ENCODE results near the gene SLC25A42. TPM values are rescaled to one million over a fixed set of nuclear protein-coding genes. Genes with fewer than 3 reads are reported as not detected.

SLC25A42 gene
- total RNA-seq, 4 donors from 2014 or later: 11.2 to 24.8 (median 13.2) TPM

- Histone ChIP-seq H3K36me3 (peaks cover 0 to 46% (median 0%) of the 10 kb centered on the region in 3 donors), H3K4me3 (peak overlapping the region in 1 of 4 donors; percentile 7), H3K27ac (no peak overlapping the region), H3K9me3 (no peaks in the 10 kb centered on the region), H3K4me1 (no peaks in the 10 kb centered on the region), H3K27me3 (no peaks in the 10 kb centered on the region)
- no peak for DNase-seq
- TF ChIP-seq POLR2A (IDR thresholded peaks at IDR 0.05) (no peak), CTCF (IDR thresholded peaks at IDR 0.05) (no peak)
These were observed 12.1 kb upstream of the SLC25A42 start for GRCh38 chr19:19051478-19052213.

DNA sequence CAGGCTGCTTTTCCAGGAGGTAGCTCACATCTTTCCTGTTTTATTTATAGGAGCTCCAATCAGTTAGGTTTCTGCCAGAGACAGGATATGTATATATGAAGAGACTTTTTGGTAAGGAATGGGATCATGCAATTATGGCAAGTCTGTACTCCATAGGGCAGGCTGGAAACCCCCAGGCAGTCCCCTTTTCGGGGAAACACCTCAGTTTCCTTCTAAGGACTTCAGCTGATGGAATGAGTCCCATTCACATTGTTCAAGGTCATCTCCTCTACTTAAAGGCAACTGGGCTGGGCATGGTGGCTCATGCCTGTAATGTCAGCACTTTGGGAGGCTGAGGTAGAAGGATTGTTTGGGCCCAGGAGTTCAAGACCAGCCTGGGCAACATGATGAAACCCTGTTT lies 10.9 kb upstream of the SLC25A42 start:
- TF ChIP-seq CTCF (IDR thresholded peaks at IDR 0.05): no peak
- no peak for TF ChIP-seq POLR2A (IDR thresholded peaks at IDR 0.05)
- DNase-seq: no peak
- H3K4me1 ChIP-seq: no peaks in the 10 kb centered on the region

DNA sequence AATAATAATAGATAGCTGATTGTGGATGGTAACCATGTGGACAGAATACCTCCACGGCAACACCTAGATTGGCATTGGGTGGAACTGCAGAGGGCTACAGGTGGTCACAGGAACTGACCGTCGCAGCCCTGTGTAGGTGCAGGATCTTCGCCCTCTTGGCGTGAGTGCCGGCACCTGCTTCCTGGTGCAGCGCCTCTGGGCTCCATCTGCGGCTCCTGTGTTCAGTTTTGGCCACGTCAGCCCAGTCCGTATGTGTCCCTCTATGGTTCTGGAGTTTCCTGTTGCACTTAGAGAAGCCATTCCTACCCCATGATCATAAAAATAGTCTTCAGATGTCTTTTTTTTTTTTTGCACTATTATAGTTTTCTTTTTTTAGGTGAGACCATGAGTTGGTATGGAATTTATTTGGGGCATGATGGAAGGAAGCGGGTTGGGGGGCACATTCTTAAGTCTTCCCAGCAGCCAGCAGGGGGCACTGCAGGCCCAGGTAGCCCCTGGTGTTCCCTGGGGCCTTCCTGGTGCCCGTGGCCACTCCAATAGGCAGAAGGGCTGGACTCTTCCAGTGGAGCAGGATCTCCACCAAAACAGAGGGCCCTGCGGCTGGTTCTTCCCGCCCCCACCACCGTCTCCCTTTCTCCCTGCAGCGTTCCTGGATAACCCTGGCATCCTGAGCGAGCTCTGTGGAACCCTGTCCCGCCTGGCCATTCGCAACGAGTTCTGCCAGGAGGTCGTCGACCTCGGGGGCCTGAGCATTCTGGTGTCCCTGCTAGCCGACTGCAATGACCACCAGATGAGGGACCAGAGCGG lies 10.1 kb upstream of the SLC25A42 start:
- no peak for TF ChIP-seq POLR2A (IDR thresholded peaks at IDR 0.05)
- peak; percentile 41 to 85 (median 82) for TF ChIP-seq CTCF (IDR thresholded peaks at IDR 0.05)
- Histone ChIP-seq H3K9me3 (no peaks in the 10 kb centered on the region), H3K27me3 (no peaks in the 10 kb centered on the region), H3K27ac (no peak overlapping the region), H3K36me3 (peaks cover 0 to 60% (median 0%) of the 10 kb centered on the region in 3 donors), H3K4me3 (no peak overlapping the region), H3K4me1 (no peaks in the 10 kb centered on the region)
- peak; percentile 47 to 86 (median 79) for DNase-seq

More for the DNA sequence above, 10.9 kb upstream of the SLC25A42 start:
- H3K27me3 ChIP-seq: no peaks in the 10 kb centered on the region
- no peak overlapping the region for H3K27ac ChIP-seq
- H3K36me3 ChIP-seq: peaks cover 0 to 58% (median 0%) of the 10 kb centered on the region in 3 donors
- H3K9me3 ChIP-seq: no peaks in the 10 kb centered on the region
- H3K4me3 ChIP-seq: no peak overlapping the region

DNA sequence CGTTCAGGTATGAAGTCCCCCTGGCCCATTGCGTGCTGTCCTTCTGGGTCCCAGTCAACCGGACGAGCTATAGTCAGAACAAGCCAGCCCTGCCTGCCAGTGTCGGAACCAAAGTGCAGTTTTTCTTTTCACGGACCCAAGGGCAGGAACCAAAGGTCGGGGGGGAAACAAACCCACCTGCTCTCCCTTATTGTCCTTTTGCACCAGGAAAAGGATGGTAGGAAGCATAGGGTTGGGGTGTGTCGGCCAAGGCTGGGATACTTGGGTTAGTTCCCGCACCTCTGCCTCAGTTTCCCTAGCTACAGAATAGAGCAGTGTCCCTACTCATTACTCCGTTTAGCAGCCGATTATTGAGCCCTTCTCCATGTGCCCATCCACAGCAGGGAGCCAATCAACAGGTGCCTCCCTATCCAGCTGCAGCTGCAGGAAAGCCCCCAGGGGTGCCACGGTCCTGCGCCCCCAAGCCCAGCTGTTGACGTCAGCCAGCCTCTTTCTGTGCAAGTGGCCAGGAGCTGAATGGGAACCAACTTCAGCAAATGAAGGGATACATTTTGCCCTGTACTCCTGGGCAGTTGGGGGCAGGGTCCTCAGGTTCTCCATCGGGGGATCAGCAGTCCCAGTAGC lies 9.4 kb upstream of the SLC25A42 start:
- no peaks in the 10 kb centered on the region for H3K27me3 ChIP-seq
- no peak overlapping the region for H3K27ac ChIP-seq
- no peaks in the 10 kb centered on the region for H3K4me1 ChIP-seq
- peaks cover 0 to 60% (median 0%) of the 10 kb centered on the region in 3 donors for H3K36me3 ChIP-seq
- no peak overlapping the region for H3K4me3 ChIP-seq
- no peak for DNase-seq
- no peaks in the 10 kb centered on the region for H3K9me3 ChIP-seq
- TF ChIP-seq CTCF (IDR thresholded peaks at IDR 0.05) (no peak), POLR2A (IDR thresholded peaks at IDR 0.05) (no peak)

GRCh38 chr19:19054939-19055440 lies 8.8 kb upstream of the SLC25A42 start:
- Histone ChIP-seq H3K4me1 (no peaks in the 10 kb centered on the region), H3K4me3 (no peak overlapping the region), H3K27me3 (no peaks in the 10 kb centered on the region), H3K9me3 (no peaks in the 10 kb centered on the region), H3K27ac (no peak overlapping the region), H3K36me3 (peaks cover 0 to 60% (median 0%) of the 10 kb centered on the region in 3 donors)
- no peak for DNase-seq
- TF ChIP-seq POLR2A (IDR thresholded peaks at IDR 0.05) (no peak), CTCF (IDR thresholded peaks at IDR 0.05) (no peak)
